ENCODE results near the gene LIF. TPM values are rescaled to one million over a fixed set of nuclear protein-coding genes. Genes with fewer than 3 reads are reported as not detected.

LIF gene
- total and polyA plus RNA-seq, 2 donors (not counting 3 experiments of a cell fraction or from before 2014, with no cell fraction given), result 0.12 to 0.27 TPM

GRCh38 chr22:30241576-30242371 is 4.8 kb downstream of the LIF start:
- BruUV-seq (replicated peaks), result no TSS peak
- Histone ChIP-seq H3K9ac (replicated peaks; ENCODE audit: extremely low read depth, insufficient read depth, low read length) (no peak overlapping the region), H4K20me1 (replicated peaks; ENCODE audit: control insufficient read depth, extremely low read depth, insufficient read depth, low read length) (no peaks in the 10 kb centered on the region), H3K4me3 (replicated peaks in 1 of 3; ENCODE audit: insufficient read depth in 1 of 3, low read depth in 1 of 3, low read length in 3 of 3) (no peak overlapping the region), H2AFZ (ENCODE audit: low read depth, low read length) (no peak overlapping the region), H3K79me2 (ENCODE audit: control insufficient read depth, insufficient read depth, low read length) (no peaks in the 10 kb centered on the region), H3K36me3 (ENCODE audit: control insufficient read depth in 2 of 2, extremely low read depth in 1 of 2, insufficient read depth in 2 of 2, low read length in 2 of 2) (no peaks in the 10 kb centered on the region), H3K27me3 (ENCODE audit: control insufficient read depth in 2 of 2, insufficient read depth in 2 of 2, low read length in 2 of 2) (peaks cover 8 to 23% of the 10 kb centered on the region in 2 experiments), H3K4me2 (ENCODE audit: insufficient read depth, low read length) (no peak overlapping the region), H3K9me3 (replicated peaks; ENCODE audit: control insufficient read depth, insufficient read depth, low read length) (no peaks in the 10 kb centered on the region), H3K27ac (ENCODE audit: insufficient read depth, low read depth, low read length) (no peak overlapping the region), H3K4me1 (ENCODE audit: control insufficient read depth, extremely low read depth, insufficient read depth, low read length) (peaks cover 9% of the 10 kb centered on the region), H3K9me1 (replicated peaks; ENCODE audit: control insufficient read depth, extremely low read depth, insufficient read depth, low read length) (no peaks in the 10 kb centered on the region)
- dilution Hi-C loops (cut with MboI; ENCODE audit: extremely low pct_ligation_motif_present, low sequenced_read_pairs) (no loop called here), intact Hi-C loops (cut with micrococcal nuclease) (no loop called here)
- TF ChIP-seq POLR2AphosphoS5 (IDR thresholded peaks at IDR 0.05; ENCODE audit: insufficient read depth, low read depth, low read length) (no peak), JUN (IDR thresholded peaks at IDR 0.05; ENCODE audit: borderline replicate concordance, insufficient read depth, insufficient read length, low read depth) (no peak), FOS (IDR thresholded peaks at IDR 0.05; ENCODE audit: borderline replicate concordance, insufficient read depth, low read length) (no peak), GATA2 (IDR thresholded peaks at IDR 0.05; ENCODE audit: insufficient read depth, insufficient read length, low read depth, low read length) (no peak), POLR2A (IDR thresholded peaks at IDR 0.05; ENCODE audit: low read depth, low read length) (no peak), EZH2 (IDR thresholded peaks at IDR 0.05; ENCODE audit: borderline replicate concordance, low read depth, low read length, severe bottlenecking) (no peak), MYC (IDR thresholded peaks at IDR 0.05; ENCODE audit: low read depth, low read length) (no peak)
- TF ChIP-seq, protein P1, sequence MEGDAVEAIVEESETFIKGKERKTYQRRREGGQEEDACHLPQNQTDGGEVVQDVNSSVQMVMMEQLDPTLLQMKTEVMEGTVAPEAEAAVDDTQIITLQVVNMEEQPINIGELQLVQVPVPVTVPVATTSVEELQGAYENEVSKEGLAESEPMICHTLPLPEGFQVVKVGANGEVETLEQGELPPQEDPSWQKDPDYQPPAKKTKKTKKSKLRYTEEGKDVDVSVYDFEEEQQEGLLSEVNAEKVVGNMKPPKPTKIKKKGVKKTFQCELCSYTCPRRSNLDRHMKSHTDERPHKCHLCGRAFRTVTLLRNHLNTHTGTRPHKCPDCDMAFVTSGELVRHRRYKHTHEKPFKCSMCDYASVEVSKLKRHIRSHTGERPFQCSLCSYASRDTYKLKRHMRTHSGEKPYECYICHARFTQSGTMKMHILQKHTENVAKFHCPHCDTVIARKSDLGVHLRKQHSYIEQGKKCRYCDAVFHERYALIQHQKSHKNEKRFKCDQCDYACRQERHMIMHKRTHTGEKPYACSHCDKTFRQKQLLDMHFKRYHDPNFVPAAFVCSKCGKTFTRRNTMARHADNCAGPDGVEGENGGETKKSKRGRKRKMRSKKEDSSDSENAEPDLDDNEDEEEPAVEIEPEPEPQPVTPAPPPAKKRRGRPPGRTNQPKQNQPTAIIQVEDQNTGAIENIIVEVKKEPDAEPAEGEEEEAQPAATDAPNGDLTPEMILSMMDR (IDR thresholded peaks at IDR 0.05; ENCODE audit: extremely low read depth in 1 of 2, insufficient read depth in 1 of 2, low read depth in 1 of 2, low read length in 2 of 2), result no peak
- TF ChIP-seq, protein P2, sequence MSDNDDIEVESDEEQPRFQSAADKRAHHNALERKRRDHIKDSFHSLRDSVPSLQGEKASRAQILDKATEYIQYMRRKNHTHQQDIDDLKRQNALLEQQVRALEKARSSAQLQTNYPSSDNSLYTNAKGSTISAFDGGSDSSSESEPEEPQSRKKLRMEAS (IDR thresholded peaks at IDR 0.05; ENCODE audit: insufficient read depth, insufficient read length), result no peak
- FAIRE-seq (no peak), DNase-seq (ENCODE audit: low read depth, low spot score) (no peak)
- ChIA-PET POLR2A (no interaction called here), CTCF (no interaction called here)
